GM12874 (cell line): ENCODE data around the gene ANXA6.

Experiments used
- CTCF ChIP-seq: IDR thresholded peaks from 2 replicates; pipeline ENCODE4 v1.5.1; 2011; ENCODE audit warnings: low read depth, mild to moderate bottlenecking, control low read depth, low read length, moderate library complexity; ENCODE audit not compliant: insufficient read depth

ANXA6 gene

GRCh38 chr5:151140686-151141459 lies 16.7 kb downstream of the ANXA6 start:
- no peak for TF ChIP-seq CTCF

GRCh38 chr5:151139646-151140045 lies 17.9 kb downstream of the ANXA6 start:
- no peak for TF ChIP-seq CTCF

DNA sequence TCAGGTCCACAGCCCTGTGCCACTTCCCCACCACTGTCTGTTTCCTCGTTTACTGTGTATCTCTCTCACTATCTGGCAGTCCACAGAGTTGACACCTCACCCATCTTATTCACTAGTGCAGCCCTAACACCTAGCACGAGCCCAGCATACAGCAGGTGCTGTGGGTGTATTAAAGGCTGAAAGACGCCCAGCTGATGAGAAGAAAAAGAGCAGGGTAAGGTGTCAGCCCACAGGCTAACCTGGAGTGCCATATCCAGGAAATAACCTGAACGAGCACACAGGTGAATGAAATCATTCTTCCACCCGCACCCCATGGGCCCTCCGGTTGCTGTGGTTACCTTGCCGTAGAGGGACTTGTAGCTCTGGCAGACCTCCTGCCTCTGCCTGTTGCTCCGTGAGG lies 18.6 kb downstream of the ANXA6 start:
- no peak for TF ChIP-seq CTCF

GRCh38 chr5:151138114-151138513 lies 19.5 kb downstream of the ANXA6 start:
- no peak for TF ChIP-seq CTCF

DNA sequence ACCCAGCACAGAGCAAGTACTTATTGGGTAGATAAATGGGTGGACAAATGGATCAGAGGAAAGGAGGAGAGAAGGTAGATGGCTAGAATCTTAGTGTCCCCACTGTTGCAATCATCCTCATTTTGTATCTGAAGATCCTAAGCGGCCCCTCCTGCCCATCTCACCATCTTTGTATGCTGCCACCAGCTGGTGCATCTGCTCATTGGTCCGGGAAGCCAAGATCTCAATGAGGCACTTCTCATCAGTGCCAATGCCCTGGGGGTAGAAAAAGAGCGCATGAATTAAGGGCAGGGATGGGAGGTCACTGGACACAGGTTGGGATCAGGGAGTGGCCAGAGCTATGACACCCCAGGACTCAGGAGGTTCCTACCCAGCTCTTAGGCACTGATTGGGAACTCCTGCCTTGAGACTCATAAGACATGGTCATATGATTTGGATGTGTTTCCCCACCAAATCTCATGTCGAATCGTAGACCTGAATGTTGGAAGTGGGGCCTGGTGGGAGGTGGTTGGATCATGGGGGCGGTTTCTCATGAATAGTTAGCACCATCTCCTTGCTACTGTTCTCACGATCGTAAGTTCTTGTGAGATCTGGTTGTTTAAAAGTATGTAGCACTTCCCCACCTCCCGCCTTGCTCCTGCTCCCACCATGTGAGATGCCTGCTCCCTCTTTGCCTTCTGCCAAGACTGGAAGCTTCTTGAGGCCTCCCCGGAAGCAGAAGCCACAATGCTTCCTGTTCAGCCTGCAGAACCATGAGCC lies 20.3 kb downstream of the ANXA6 start:
- TF ChIP-seq CTCF, result no peak

DNA sequence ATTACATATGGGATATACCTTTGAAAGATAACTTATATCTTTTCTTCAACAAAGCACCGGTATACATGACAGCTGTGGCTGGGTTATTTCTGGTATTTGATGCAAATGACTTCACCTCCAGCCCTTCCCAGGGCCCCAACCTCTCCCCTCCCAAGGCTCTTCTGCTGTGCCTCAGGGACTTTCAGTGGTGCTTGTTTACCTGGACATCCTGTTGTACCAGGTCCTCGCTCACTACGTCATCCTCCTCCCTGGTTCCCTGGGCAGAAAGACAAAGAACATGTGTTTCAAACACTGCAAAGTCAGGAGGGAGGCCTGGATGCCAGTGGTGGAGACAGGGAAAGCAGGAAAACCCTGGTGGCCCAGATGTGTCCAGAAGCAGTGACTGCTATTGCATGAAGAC lies 23.4 kb downstream of the ANXA6 start:
- no peak for TF ChIP-seq CTCF

- TF ChIP-seq CTCF, result no peak
Measured at GRCh38 chr5:151132963-151133362, 24.6 kb downstream of the ANXA6 start.
